HG03520 (cell line): ENCODE results near the gene PTBP1.
A peak's percentile ranks its signal among the peaks of the same experiment; 100 is the strongest.

Source experiments
- ATAC-seq: cut with Tn5 transposase; IDR thresholded peaks from one replicate; pipeline ENCODE4 v1.9.1; 2021; ENCODE audit warnings: mild to moderate bottlenecking, moderate library complexity; ENCODE audit not compliant: unreplicated experiment

PTBP1 gene

DNA sequence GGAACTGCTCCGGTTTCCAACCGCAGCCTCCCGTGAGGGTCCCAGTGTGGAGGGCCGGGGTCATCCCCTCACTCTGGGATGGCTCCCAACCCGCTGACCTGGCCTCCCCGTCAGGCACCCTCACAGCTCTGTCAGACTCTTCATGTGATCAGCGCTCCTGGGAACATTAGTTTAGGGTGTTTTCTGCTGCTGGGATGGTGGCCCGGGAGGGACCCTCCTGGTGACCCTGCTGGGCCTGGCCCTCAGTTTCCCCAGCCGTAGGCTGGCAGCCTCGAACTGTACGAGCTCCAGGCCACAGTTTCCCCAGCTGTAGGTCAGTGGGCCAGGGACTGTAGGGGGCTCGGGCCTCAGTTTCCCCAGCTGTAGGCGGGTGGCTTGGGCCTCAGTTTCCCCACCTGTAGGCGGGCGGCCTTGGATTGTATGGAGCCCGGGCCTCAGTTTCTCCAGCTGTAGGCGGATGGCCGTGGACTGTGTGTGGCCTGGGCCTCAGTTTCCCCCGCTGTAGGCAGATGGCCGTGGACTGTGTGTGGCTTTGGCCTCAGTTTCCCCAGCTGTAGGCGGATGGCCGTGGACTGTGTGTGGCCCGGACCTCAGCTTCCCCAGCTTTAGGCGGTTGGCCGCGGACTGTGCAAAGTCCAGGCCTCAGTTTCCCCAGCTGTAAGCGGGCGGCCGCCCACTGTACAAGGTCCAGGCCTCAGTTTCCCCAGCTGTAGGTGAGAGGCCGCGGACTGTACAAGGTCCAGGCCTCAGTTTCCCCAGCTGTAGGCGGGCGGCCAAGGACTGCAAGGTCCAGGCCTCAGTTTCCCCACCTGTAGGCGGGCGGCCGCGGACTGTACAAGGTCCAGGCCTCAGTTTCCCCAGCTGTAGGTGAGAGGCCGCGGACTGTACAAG is 1.3 kb upstream of the PTBP1 start:
- no peak for ATAC-seq

DNA sequence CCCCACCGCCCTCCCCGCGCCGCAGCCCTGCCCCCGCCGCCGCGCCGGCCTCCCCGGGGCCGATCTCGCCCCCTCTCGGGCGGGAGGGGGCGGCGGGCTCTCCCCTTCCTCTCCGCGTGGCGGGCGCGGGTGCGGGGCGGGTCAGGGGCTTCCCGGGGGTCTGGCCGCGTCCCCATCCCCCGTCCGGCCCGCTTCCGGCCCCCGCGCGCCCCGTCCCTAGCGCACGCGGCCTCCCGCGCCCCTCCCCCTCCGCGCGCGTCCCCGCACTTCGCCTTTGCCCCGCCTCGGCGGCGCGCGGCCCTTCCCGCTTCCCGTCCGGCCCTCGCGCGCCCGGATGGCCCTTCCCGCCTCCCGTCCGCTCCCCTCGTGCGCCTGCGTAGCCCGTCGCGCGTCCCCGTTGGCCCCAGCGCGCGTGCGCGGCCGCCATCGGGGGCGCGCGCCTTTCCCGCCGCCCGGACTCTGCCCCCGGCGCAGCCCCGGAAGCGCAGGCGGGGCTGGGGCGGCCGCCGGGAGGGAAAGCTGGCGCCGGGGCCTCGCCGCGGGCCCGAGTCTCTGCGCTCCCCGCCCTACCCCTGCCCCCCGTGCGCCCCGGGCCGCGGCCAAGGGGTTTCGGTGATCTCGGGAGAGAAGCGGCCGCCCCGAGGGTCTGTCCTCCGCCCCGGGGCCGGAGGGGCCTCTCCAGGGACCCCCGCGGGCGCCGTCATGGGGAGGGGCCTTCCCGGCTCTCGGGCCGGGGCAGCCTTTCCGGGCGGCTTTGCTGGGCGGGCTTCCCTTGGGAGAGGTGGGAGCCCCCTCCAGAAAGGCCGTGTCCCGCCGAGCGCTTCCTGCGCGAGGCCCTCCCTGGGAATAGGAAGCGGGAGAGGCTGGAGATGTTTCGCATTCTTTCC is 519 bp downstream of the PTBP1 start:
- peak; percentile 35 for ATAC-seq

DNA sequence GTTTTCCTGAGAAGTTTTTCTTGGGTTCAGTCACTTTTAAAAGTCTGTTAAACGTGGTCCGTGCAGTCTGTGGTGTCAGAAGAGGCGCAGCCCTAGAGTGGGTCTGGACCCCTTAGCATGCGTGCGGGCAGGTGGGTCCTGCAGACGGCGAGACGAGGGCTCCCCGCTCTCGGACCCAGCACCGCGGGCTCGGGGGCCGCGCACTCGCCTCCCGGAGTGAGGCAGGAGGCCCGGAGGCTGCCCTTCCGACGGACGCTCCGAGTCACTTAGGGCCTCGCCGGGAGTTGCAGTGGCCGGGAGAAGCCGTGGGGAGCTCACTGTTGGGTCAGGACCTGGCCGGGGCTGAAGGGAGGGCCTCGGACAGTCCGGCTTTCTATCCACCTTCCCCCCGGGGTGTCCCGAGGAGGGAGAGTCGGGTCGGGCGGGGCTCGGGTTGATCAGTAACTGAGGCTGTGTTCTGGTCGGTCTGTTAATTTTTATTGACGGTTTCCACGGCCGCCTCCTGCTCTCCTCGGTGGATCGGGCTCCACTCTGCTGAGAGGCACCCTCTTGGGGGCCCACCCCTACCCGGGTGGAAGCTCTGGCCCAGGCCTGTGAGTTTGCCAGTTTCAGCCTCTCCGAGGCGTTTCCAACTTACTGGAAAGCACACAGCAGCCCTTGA is 1.3 kb downstream of the PTBP1 start:
- ATAC-seq: no peak

DNA sequence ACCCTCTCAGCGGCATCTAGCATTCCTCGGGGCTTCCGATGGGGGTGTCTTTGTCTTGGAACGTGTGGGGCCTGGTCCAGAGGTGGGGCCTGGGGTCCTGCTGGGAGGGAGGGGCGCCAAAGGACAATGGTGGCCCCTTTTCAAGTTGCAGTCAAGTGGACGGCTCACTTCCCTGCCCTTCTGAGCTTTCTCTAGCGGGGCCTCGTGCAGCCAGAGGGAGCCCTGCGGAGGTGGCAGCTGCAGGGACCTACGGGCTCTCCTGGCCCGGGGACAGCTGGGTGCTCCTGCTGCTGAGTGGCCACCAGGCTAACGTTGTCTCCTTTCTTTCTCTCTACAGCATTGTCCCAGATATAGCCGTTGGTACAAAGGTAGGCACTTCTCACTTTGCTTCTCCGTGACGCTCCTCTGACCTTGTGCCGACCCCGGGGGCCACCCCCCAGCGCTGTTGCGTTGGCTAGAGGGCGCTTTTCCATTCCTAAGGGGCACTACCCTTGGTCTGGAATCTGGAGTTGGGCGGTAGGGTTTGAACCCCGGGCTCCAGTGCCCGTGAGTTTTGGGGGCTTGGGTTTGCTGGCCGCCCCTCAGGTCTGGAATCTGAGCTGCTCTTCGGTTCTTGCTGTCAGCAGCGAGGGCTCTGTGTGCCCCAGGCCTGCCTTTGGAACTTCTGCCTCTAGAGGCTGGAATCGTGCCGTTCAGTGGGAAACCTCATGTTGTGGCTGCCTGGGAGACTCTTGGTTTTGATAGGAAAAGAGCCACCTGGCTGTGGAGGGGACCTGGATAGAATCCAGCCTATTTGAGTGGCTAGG is 2.0 kb downstream of the PTBP1 start:
- ATAC-seq: no peak

DNA sequence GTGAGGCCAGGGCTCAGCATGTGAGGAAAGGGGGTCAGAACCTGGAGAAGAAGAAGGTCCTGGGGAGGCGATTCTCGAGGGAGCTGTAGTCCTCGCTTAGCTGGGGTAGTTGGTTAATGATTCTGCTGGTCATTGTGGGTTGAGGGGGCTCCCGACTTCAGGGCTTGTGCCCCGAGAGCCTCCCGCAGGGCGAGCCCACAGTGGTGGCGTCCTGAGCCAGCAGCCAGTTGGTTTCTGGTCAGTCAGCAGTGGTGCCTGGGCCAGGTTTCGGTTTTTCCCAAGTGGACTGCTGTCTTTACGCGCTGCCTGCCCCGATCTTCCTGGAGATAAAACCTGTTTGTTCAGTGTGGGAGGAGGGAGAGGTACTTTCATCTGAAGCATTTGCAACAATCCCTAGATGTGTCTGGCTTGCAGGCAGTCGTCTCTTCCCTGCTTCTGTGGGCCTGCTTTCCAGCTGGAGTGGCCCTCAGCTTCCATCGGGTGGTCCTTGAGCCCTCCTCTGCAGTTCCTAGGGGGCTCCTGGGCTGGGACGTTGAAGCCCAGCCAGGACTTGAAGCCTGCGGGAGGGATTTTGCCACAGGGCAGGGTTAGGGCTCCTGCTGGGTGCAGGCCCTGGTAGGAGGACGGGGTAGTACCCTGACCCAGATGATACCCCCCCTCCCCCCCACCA is 3.2 kb downstream of the PTBP1 start:
- ATAC-seq: no peak

DNA sequence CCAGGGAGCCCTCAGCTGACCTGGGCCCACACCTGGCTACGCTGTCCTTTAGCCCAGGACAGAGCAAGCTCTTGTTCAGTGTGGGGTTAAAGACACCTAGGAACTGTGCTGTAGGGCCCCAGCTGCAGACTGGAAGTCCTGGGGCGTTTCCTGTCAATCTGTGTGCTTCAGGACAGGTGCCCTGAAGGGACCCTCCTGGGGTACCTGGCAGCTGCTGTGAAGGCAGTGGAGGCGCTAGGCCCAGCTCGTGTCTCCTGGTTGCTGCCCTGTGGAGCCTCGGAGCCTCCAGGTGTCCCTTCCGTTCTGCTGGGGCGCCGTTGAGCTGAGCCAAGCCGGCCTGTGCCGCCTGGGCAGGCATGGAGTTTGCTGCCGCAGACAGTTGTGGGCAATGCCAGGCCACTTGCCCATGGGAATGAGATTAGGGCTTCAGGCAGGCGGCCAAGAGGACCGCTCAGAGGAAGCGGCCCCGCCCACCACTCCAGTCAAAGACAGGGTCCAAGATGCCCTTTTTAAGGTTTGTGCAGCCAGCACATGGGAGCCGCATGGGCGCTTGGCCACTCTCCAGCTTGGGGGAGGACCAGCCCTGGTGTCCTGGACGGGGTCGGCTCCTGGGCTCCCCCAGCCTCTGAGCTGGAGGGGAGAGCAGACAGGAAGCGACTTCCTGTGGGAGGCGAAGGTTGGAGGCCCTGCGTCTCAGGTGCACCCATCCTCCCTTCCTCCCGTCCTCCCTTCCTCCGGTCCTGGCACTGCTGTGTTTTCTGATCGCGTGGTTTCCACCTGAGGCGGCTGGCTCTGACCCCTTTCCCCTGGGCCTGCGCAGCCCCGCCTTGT is 4.0 kb downstream of the PTBP1 start:
- ATAC-seq: no peak

DNA sequence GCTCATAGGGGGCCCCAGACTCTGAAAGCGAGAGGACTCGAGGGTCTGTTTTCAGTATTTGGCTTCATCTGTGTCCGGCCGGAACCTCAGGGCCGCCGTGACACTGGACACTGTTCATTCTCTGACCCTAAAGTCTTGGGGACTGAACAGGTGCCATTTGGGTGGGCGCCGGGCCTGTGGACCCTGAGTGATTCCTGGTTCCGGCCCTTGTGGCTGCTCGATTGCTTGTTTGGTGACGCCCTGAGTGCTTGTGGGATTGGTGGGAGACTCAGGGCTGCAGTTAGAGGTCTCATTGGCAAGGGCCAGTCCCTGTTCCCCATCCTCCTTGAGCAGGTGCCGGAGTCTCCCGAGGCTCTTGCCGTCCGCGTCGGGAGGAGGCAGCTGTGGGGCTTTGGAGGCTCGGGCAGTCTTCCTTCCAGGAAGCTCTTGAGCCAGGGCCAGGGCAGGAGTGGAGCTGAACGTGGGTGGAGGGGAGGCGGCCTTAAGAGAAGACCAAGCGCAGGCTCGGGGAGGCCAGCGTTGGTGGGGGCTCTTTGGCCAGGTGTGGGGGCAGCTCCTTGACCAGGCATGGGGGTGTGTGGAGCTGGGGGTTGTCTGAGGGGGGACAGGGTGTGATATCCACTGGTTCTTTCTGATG is 4.7 kb downstream of the PTBP1 start:
- no peak for ATAC-seq

DNA sequence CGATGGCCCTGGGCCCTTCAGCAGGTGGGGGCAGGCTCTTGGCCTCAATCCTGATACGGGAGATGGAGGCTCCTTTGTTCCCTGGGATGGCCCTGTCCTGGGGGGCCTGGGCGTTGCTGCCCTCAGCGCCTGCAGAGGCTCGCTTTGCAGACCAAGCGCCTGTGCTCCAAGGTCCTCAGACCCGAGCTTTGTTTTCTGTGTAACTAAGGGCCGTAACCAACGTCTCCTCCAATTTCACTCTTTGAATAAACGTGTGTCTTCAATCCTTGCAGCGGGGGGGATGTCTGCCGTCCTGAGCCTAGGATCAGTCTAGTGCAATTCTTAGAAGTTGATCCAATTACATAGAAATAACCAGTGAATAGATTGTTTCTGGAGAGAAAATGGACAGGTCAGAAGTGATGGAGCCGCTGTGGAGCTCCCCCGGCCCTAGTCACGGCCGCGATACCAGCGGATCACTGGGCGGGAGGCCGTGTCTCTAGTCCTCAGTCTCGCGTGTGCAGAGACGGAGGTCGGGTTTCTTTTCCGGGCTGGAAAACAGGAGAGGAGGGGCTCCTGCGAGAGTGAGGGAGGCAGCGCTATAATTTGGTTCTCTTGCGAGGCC is 5.3 kb downstream of the PTBP1 start:
- ATAC-seq: no peak

DNA sequence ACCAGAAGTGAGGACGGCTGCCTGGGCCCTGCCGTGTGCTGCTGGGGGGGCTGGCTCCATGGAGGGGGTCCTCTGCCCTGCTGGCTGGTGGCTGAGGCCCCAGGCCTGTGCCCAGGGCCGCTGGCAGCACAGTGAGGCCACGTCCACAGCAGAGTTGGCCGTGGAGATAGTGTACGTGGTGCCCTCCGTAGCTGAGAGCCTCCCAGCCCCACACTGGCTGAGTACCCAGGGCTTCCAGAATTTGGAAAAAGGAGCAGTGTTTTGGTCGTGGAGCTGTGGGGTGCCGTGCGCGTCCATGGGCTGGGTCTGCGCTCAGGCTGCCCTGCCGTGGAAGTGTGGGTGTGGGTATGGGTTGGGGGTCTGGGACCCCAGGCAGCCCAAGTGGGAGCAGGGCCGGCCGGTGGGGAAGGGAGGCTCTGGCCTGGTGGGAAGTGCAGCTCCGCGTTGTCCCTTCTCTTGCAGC is 5.9 kb downstream of the PTBP1 start:
- ATAC-seq: no peak

DNA sequence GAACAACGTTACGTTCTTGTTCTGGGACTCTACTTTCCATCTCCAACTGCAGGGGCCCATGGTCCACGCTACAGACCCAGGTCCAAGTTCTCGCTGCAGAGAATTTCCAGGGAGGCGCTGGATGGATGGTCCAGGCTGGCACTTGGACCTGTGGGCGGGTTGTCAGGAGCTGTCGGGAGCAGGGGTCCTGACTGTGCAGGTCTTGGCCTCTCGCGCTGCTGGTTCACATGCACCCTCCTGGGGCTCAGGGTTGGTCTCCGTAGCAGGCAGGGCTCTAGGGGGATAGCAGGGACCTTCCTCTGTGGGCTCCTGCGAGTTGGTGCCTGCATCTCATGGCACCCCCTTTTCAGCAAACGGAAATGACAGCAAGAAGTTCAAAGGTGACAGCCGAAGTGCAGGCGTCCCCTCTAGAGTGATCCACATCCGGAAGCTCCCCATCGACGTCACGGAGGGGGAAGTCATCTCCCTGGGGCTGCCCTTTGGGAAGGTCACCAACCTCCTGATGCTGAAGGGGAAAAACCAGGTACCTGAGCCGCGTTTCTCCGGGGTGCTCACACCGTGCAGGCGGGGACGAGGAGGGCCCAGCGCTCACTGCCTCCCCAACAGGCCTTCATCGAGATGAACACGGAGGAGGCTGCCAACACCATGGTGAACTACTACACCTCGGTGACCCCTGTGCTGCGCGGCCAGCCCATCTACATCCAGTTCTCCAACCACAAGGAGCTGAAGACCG is 6.6 kb downstream of the PTBP1 start:
- ATAC-seq: no peak

DNA sequence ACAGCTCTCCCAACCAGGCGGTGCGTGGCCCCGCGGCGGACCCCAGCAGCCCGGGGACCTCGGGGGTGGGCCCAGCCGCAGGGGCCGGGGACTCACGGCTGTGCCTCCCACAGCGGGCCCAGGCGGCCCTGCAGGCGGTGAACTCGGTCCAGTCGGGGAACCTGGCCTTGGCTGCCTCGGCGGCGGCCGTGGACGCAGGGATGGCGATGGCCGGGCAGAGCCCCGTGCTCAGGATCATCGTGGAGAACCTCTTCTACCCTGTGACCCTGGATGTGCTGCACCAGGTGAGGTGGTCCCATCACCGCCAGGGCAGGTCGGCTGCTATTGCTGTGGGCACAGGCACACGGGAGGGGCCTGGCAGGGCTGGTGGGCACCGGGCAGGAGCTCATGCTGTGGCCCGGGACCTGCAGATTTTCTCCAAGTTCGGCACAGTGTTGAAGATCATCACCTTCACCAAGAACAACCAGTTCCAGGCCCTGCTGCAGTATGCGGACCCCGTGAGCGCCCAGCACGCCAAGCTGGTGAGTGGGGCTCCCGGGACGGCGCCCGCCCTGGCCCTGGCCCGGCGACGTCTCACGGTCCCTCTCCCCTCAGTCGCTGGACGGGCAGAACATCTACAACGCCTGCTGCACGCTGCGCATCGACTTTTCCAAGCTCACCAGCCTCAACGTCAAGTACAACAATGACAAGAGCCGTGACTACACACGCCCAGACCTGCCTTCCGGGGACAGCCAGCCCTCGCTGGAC is 7.3 kb downstream of the PTBP1 start:
- ATAC-seq: no peak

DNA sequence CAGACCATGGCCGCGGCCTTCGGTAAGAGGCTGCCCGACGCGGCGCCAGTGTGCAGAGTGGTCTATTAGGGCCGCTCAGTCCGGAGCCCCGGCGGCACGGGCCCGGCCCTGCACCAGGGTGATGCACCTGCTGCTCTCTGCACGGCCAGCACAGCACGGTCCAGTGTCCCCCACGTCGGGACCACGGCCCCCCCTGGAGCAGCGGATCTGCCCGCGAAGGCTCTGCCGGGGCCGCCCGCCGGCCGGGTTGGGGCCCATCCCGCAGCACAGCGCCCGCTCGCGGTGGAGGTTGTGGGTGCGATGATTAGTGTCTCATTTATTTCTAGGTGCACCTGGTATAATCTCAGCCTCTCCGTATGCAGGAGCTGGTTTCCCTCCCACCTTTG is 7.9 kb downstream of the PTBP1 start:
- no peak for ATAC-seq

DNA sequence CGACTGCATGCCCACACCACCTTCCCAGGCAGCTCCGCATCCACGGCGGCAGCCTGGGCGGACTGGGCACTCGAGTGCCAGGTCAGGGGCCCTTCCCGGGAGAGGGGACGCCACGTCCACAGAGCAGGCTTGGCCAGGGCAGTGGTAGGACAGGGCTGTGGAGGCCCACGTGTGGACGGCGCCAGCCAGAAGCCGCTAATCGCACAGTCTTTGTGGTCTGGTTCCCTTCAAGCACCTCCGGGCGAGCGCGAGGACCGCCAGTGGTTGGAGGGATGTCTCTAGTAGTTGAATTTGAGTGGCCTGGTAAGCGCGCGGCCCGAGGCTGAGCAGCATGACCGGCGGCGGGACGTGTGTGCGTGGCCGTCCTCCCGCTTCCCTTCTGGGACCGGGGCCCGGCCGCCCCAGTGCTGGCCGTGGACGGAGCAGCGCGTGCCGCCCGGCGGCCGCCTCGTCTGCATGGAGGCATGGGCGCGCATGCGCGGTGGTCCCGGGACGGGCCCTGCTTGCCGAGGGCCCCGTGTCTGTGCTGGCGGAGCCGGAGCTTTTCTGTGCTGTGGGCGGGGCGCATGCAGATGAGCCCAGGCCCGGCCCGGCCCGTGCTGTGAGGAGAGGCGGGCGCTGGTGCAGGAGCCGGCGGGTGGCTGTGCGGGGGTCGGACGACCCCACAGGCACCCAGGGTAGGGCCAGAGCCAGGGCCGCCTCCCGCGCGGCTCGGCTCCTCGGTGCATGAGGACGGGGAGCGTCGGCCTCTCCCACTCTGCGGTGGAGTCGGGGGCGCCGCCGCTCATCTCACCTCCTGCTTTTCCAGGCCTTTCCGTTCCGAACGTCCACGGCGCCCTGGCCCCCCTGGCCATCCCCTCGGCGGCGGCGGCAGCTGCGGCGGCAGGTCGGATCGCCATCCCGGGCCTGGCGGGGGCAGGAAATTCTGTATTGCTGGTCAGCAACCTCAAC is 8.6 kb downstream of the PTBP1 start:
- ATAC-seq: no peak

DNA sequence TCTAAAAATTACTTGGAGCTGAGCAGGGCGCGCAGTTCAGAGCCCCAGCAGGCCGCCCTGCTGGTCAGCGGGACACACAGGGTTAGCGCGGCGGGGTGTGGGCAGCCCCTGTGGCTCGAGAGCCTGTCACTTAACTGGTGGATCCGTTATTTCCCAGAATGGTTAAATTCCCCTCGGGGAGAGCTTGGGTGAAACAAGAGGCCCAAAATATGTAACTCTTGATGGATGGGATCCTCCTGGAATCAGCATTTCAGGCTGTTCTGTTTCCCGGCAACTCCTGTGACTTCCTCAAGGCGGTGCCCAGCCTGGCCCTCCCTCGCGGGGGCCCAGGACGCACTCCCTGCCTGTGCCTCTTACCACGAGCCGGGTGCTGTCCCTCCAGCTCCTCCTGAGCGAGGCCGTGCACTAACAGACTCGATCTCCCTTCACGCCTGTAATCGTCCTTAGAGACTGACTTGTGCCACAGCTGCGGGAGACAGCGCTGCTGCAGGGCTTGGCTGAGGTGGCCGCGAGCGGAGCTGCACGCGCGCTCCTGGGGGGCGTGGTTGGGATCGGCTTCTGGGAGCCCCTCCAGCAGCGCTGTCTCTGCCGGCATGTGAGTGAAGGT is 9.7 kb downstream of the PTBP1 start:
- no peak for ATAC-seq
